Measurements from ENCODE around the gene FAM76A.

GRCh38 chr1:27726173-27727044, 648 bp downstream of the FAM76A start:
- TF ChIP-seq, protein P1, sequence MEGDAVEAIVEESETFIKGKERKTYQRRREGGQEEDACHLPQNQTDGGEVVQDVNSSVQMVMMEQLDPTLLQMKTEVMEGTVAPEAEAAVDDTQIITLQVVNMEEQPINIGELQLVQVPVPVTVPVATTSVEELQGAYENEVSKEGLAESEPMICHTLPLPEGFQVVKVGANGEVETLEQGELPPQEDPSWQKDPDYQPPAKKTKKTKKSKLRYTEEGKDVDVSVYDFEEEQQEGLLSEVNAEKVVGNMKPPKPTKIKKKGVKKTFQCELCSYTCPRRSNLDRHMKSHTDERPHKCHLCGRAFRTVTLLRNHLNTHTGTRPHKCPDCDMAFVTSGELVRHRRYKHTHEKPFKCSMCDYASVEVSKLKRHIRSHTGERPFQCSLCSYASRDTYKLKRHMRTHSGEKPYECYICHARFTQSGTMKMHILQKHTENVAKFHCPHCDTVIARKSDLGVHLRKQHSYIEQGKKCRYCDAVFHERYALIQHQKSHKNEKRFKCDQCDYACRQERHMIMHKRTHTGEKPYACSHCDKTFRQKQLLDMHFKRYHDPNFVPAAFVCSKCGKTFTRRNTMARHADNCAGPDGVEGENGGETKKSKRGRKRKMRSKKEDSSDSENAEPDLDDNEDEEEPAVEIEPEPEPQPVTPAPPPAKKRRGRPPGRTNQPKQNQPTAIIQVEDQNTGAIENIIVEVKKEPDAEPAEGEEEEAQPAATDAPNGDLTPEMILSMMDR (IDR thresholded peaks at IDR 0.05), result no peak
- TF ChIP-seq POLR2A (IDR thresholded peaks at IDR 0.05), result no peak
